Liver (tissue), 9 donors: ENCODE results near the gene CCDC81. TPM values are rescaled to one million over a fixed set of nuclear protein-coding genes. Genes with fewer than 3 reads are reported as not detected.

Source experiments
- DNase-seq: peaks from one replicate; pipeline ENCODE4 v3.0.0-alpha.2; 2017; ENCODE audit warnings: low spot score
- H3K27ac ChIP-seq, 2 donors: one replicate each; pipeline ENCODE4 v1.7.0; 2013; ENCODE audit warnings: inconsistent platforms in 2 of 2, low read length in 2 of 2, control low read depth in 1 of 2, low read depth in 1 of 2, mild to moderate bottlenecking in 1 of 2
- H3K27me3 ChIP-seq, 4 donors: one replicate each; pipeline versions ENCODE4 v1.6.1 to v1.7.0; 2013; ENCODE audit warnings: low read length in 3 of 4, inconsistent platforms in 1 of 4, mild to moderate bottlenecking in 1 of 4, moderate library complexity in 1 of 4; ENCODE audit not compliant: control insufficient read depth in 4 of 4, insufficient read depth in 4 of 4
- H3K36me3 ChIP-seq, 4 donors: one replicate each; pipeline versions ENCODE4 v1.6.1 to v1.7.0; 2013; ENCODE audit warnings: low read length in 3 of 4, mild to moderate bottlenecking in 3 of 4, low read depth in 1 of 4, moderate library complexity in 1 of 4; ENCODE audit not compliant: control insufficient read depth in 4 of 4, insufficient read depth in 3 of 4
- H3K4me1 ChIP-seq, 4 donors: one replicate each; pipeline versions ENCODE4 v1.6.1 to v1.7.0; 2013; ENCODE audit warnings: low read length in 3 of 4, mild to moderate bottlenecking in 3 of 4, moderate library complexity in 1 of 4; ENCODE audit not compliant: control insufficient read depth in 4 of 4, insufficient read depth in 4 of 4
- H3K4me3 ChIP-seq, 3 donors: one replicate each; pipeline versions ENCODE4 v1.6.1 to v1.7.0; 2013; ENCODE audit warnings: low read length in 3 of 3, control low read depth in 1 of 3, low read depth in 1 of 3, mild to moderate bottlenecking in 1 of 3
- H3K9ac ChIP-seq, 2 donors: one replicate each; pipeline ENCODE4 v1.7.0; 2013; ENCODE audit warnings: low read length in 2 of 2, mild to moderate bottlenecking in 2 of 2, moderate library complexity in 2 of 2, control low read depth in 1 of 2, low read depth in 1 of 2
- H3K9me3 ChIP-seq, 4 donors: one replicate each; pipeline versions ENCODE4 v1.6.1 to v1.7.0; 2013; ENCODE audit warnings: low read length in 3 of 4; ENCODE audit not compliant: control insufficient read depth in 4 of 4
- EGR1 ChIP-seq, 2 donors: IDR thresholded peaks; 2 replicates each; pipeline ENCODE4 v1.6.1; 2016 to 2018; ENCODE audit warnings: antibody characterized with exemption in 2 of 2, low read depth in 2 of 2
- FOXA1 ChIP-seq: IDR thresholded peaks from 2 replicates; pipeline ENCODE4 v1.6.1; 2016; ENCODE audit warnings: antibody characterized with exemption
- FOXA2 ChIP-seq: IDR thresholded peaks from 2 replicates; pipeline ENCODE4 v1.6.1; 2016; ENCODE audit warnings: antibody characterized with exemption
- GABPA ChIP-seq, 2 donors: IDR thresholded peaks in 1 of 2; conservative IDR thresholded peaks in 1 of 2; 2 replicates each; pipeline ENCODE4 v1.6.1; 2016; ENCODE audit warnings: antibody characterized with exemption in 2 of 2, mild to moderate bottlenecking in 1 of 2, moderate library complexity in 1 of 2
- HNF4A ChIP-seq, 2 donors: conservative IDR thresholded peaks; 2 replicates each; pipeline ENCODE4 v1.6.1; 2016; ENCODE audit warnings: antibody characterized with exemption in 2 of 2, mild to moderate bottlenecking in 2 of 2
- HNF4G ChIP-seq: IDR thresholded peaks from 2 replicates; pipeline ENCODE4 v1.6.1; 2016; ENCODE audit warnings: antibody characterized with exemption
- JUND ChIP-seq, 2 donors: IDR thresholded peaks; 2 replicates each; pipeline ENCODE4 v1.6.1; 2016; ENCODE audit warnings: antibody characterized with exemption in 2 of 2
- NR2F2 ChIP-seq: IDR thresholded peaks from 2 replicates; pipeline ENCODE4 v1.6.1; 2016; ENCODE audit warnings: antibody characterized with exemption
- RAD21 ChIP-seq, 2 donors: IDR thresholded peaks; 2 replicates each; pipeline ENCODE4 v1.6.1; 2016; ENCODE audit warnings: antibody characterized with exemption in 2 of 2, mild to moderate bottlenecking in 2 of 2
- RXRA ChIP-seq, 2 donors: IDR thresholded peaks; 2 replicates each; pipeline ENCODE4 v1.6.1; 2017 to 2018; ENCODE audit warnings: antibody characterized with exemption in 2 of 2, mild to moderate bottlenecking in 1 of 2
- SP1 ChIP-seq: IDR thresholded peaks from 2 replicates; pipeline ENCODE4 v1.6.1; 2018; ENCODE audit warnings: antibody characterized with exemption, mild to moderate bottlenecking
- TAF1 ChIP-seq: conservative IDR thresholded peaks from 2 replicates; pipeline ENCODE4 v1.6.1; 2016; ENCODE audit warnings: antibody characterized with exemption, mild to moderate bottlenecking
- YY1 ChIP-seq: IDR thresholded peaks from 2 replicates; pipeline ENCODE4 v1.6.1; 2016; ENCODE audit warnings: antibody characterized with exemption, mild to moderate bottlenecking
- WGBS: extraction: QIAGEN DNeasy Blood & Tissue Kit; methylation state at CpG from one replicate; pipeline ENCODE4 v1.1.7; 2013; 5-methylcytosine and 5-hydroxymethylcytosine counted together
- polyA plus RNA-seq, 2 donors: library from polyadenylated mRNA; stranded (reverse) in 1 of 2; unstranded in 1 of 2; fragments of 200-250 nt in 1 of 2; fragments of >200 nt in 1 of 2; fragmentation: Nextera tagmentation in 1 of 2; extraction: Ambion mirVana in 1 of 2; gene quantifications; one replicate each; pipeline versions ENCODE4 v1.2.1 to v1.2.3, GENCODE V29; 2013 to 2015
- total RNA-seq, 2 donors: library from RNA; depleted of rRNA; stranded (reverse); fragments of >200 nt; gene quantifications; one replicate each; pipeline ENCODE4 v1.2.3, GENCODE V29; 2014
- TF ChIP-seq, protein P1 (sequence below): IDR thresholded peaks from 2 replicates; pipeline ENCODE4 v1.6.1; 2016; ENCODE audit warnings: antibody characterized with exemption
- TF ChIP-seq, protein P2 (sequence below): IDR thresholded peaks from 2 replicates; pipeline ENCODE4 v1.6.1; 2016; ENCODE audit warnings: antibody characterized with exemption, mild to moderate bottlenecking
- TF ChIP-seq, protein P3 (sequence below): IDR thresholded peaks from 2 replicates; pipeline ENCODE4 v1.6.1; 2016; ENCODE audit warnings: antibody characterized with exemption
- TF ChIP-seq, protein P4 (sequence below): IDR thresholded peaks from 2 replicates; pipeline ENCODE4 v1.6.1; 2016; ENCODE audit warnings: antibody characterized with exemption
- TF ChIP-seq, protein P5 (sequence below): fragments of 150-350 bp; IDR thresholded peaks from 2 replicates; pipeline ENCODE4 v1.5.1; 2017; ENCODE audit warnings: improper control_type of control experiment, low read depth, low read length; ENCODE audit not compliant: missing input control
- donor health status: healthy.
- donor health status: healthy.
- donor health status: healthy.
- donor health status: healthy.
- donor health status: healthy.

Gene CCDC81
- total and polyA plus RNA-seq, 4 donors: 0.32 to 1.1 (median 0.67) TPM; not detected in 1

DNA sequence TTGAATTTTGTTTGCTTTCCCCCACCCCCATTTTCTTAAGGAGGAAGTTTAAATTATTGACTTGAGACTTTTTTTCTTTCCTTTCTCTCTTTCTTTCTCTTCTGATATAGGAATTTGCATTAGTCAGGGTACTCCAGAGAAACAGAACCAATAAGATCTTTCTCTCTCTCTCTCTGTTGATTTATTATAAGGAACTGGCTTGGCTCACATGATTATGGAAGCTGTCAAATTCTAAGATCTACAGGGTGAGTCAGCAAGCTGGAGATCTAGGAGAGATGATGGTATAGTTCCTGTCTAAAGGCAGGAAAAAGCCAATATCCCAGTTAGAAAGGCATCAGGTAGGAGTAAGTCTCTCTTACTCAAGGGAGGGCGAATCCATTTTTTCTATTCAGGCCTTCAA is 64.0 kb downstream of the CCDC81 start:
- TF ChIP-seq NR2F2 (no peak), GABPA (IDR thresholded peaks at IDR 0.05 in 1 of 2, conservative IDR thresholded peaks at IDR 0.05 in 1 of 2) (no peak), HNF4A (conservative IDR thresholded peaks at IDR 0.05) (no peak), FOXA1 (no peak), HNF4G (no peak), TAF1 (no peak), SP1 (no peak), RXRA (IDR thresholded peaks at IDR 0.05) (no peak), YY1 (no peak), EGR1 (IDR thresholded peaks at IDR 0.05; ENCODE audit: low read depth in 2 of 2) (no peak), RAD21 (IDR thresholded peaks at IDR 0.05) (no peak), JUND (IDR thresholded peaks at IDR 0.05) (no peak), FOXA2 (no peak)
- TF ChIP-seq, protein P1, sequence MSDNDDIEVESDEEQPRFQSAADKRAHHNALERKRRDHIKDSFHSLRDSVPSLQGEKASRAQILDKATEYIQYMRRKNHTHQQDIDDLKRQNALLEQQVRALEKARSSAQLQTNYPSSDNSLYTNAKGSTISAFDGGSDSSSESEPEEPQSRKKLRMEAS: no peak
- TF ChIP-seq, protein P2, sequence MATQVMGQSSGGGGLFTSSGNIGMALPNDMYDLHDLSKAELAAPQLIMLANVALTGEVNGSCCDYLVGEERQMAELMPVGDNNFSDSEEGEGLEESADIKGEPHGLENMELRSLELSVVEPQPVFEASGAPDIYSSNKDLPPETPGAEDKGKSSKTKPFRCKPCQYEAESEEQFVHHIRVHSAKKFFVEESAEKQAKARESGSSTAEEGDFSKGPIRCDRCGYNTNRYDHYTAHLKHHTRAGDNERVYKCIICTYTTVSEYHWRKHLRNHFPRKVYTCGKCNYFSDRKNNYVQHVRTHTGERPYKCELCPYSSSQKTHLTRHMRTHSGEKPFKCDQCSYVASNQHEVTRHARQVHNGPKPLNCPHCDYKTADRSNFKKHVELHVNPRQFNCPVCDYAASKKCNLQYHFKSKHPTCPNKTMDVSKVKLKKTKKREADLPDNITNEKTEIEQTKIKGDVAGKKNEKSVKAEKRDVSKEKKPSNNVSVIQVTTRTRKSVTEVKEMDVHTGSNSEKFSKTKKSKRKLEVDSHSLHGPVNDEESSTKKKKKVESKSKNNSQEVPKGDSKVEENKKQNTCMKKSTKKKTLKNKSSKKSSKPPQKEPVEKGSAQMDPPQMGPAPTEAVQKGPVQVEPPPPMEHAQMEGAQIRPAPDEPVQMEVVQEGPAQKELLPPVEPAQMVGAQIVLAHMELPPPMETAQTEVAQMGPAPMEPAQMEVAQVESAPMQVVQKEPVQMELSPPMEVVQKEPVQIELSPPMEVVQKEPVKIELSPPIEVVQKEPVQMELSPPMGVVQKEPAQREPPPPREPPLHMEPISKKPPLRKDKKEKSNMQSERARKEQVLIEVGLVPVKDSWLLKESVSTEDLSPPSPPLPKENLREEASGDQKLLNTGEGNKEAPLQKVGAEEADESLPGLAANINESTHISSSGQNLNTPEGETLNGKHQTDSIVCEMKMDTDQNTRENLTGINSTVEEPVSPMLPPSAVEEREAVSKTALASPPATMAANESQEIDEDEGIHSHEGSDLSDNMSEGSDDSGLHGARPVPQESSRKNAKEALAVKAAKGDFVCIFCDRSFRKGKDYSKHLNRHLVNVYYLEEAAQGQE: no peak
- TF ChIP-seq, protein P3, sequence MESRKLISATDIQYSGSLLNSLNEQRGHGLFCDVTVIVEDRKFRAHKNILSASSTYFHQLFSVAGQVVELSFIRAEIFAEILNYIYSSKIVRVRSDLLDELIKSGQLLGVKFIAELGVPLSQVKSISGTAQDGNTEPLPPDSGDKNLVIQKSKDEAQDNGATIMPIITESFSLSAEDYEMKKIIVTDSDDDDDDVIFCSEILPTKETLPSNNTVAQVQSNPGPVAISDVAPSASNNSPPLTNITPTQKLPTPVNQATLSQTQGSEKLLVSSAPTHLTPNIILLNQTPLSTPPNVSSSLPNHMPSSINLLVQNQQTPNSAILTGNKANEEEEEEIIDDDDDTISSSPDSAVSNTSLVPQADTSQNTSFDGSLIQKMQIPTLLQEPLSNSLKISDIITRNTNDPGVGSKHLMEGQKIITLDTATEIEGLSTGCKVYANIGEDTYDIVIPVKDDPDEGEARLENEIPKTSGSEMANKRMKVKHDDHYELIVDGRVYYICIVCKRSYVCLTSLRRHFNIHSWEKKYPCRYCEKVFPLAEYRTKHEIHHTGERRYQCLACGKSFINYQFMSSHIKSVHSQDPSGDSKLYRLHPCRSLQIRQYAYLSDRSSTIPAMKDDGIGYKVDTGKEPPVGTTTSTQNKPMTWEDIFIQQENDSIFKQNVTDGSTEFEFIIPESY: no peak
- TF ChIP-seq, protein P4, sequence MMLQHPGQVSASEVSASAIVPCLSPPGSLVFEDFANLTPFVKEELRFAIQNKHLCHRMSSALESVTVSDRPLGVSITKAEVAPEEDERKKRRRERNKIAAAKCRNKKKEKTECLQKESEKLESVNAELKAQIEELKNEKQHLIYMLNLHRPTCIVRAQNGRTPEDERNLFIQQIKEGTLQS: no peak
- TF ChIP-seq, protein P5, sequence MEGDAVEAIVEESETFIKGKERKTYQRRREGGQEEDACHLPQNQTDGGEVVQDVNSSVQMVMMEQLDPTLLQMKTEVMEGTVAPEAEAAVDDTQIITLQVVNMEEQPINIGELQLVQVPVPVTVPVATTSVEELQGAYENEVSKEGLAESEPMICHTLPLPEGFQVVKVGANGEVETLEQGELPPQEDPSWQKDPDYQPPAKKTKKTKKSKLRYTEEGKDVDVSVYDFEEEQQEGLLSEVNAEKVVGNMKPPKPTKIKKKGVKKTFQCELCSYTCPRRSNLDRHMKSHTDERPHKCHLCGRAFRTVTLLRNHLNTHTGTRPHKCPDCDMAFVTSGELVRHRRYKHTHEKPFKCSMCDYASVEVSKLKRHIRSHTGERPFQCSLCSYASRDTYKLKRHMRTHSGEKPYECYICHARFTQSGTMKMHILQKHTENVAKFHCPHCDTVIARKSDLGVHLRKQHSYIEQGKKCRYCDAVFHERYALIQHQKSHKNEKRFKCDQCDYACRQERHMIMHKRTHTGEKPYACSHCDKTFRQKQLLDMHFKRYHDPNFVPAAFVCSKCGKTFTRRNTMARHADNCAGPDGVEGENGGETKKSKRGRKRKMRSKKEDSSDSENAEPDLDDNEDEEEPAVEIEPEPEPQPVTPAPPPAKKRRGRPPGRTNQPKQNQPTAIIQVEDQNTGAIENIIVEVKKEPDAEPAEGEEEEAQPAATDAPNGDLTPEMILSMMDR: no peak
- no peaks in the 10 kb centered on the region for H3K36me3 ChIP-seq
- DNase-seq: no peak
- no peaks in the 10 kb centered on the region for H3K27me3 ChIP-seq
- no peaks in the 10 kb centered on the region for H3K4me1 ChIP-seq
- 94% methylated on average over 1 of the region's 1 CpG for WGBS
- no peaks in the 10 kb centered on the region for H3K9me3 ChIP-seq
- no peak overlapping the region for H3K4me3 ChIP-seq
- no peak overlapping the region for H3K27ac ChIP-seq
- H3K9ac ChIP-seq: no peak overlapping the region
